Tibial nerve (tissue), 4 donors: Measurements from ENCODE around the gene RAPSN. TPM values are rescaled to one million over a fixed set of nuclear protein-coding genes. Genes with fewer than 3 reads are reported as not detected.

Experiments used
- DNase-seq, 2 donors: peaks; one replicate each; pipeline ENCODE4 v3.0.0-alpha.2; 2019; ENCODE audit warnings: low spot score in 2 of 2
- H3K27ac ChIP-seq, 4 donors: fragments of 200-600 bp; sonication (generic) in 3 of 4; one replicate each; pipeline ENCODE4 v1.5.1; 2017 to 2019; ENCODE audit warnings: mild to moderate bottlenecking in 1 of 4
- H3K27me3 ChIP-seq, 2 donors: fragments of 200-600 bp; sonication (generic) in 1 of 2; one replicate each; pipeline versions ENCODE4 v1.5.1 to v1.6.0; 2017 to 2019
- H3K36me3 ChIP-seq, 3 donors: fragments of 200-600 bp; sonication (generic); one replicate each; pipeline ENCODE4 v1.5.1; 2018 to 2019
- H3K4me1 ChIP-seq, 4 donors: fragments of 200-600 bp; sonication (generic) in 3 of 4; one replicate each; pipeline ENCODE4 v1.5.1; 2017 to 2019
- H3K4me3 ChIP-seq, 4 donors: fragments of 200-600 bp; sonication (generic) in 3 of 4; one replicate each; pipeline ENCODE4 v1.5.1; 2017 to 2019; ENCODE audit warnings: mild to moderate bottlenecking in 1 of 4, moderate library complexity in 1 of 4
- H3K9me3 ChIP-seq, 4 donors: fragments of 200-600 bp; sonication (generic) in 3 of 4; one replicate each; pipeline ENCODE4 v1.5.1; 2017 to 2019
- EP300 ChIP-seq, 2 donors: sonication (generic); formaldehyde crosslinking; IDR thresholded peaks; one replicate each; pipeline ENCODE4 v1.6.1; 2017; ENCODE audit warnings: antibody characterized with exemption in 2 of 2, mild to moderate bottlenecking in 1 of 2
- POLR2A ChIP-seq, 2 donors: fragments of 450-650 bp; IDR thresholded peaks; one replicate each; pipeline ENCODE4 v1.6.1; 2017; ENCODE audit warnings: antibody characterized with exemption in 2 of 2, mild to moderate bottlenecking in 2 of 2, moderate library complexity in 2 of 2
- WGBS, 2 donors: methylation state at CpG; one replicate each; pipeline ENCODE4 v1.1.5; 2018; 5-methylcytosine and 5-hydroxymethylcytosine counted together
- total RNA-seq, 4 donors: library from RNA; depleted of rRNA; stranded (reverse); fragments of >200 nt; gene quantifications; one replicate each; pipeline ENCODE4 v1.1.0, GENCODE V29; 2016
- TF ChIP-seq, protein P1 (sequence below), 5 experiments: fragments of 200-600 bp in 3 of 5; fragments of 450-650 bp in 2 of 5; sonication (generic) in 3 of 5; IDR thresholded peaks; one replicate each; pipeline ENCODE4 v1.5.1; 2016 to 2019; ENCODE audit warnings: antibody characterized with exemption in 5 of 5, mild to moderate bottlenecking in 3 of 5, moderate library complexity in 2 of 5

RAPSN gene
- total RNA-seq, 4 donors from 2014 or later = 2.2 to 6.7 (median 2.7) TPM

DNA sequence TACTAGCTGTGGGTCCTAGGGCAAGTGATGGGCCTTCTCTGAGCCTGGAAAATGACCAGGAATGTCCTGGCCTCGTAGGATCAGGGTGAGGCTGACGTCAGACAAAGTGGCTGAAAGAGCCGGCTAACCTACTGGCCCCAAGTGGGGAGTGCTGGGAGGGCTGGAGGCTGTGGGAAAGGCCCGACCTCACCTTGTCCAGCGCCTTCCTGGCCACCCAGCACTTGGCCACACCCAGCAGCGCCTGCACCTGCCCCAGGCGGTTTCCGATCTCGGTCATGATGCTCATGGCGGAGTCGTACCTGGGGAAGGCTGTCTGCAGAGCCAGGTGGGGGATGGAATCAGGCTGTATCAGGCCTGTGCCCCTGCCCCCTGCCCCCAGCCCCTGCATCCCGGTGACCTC, 7.5 kb downstream of the RAPSN start:
- 76 to 88% methylated on average over 9 to 11 of the region's 12 CpGs for WGBS, 2 donors
- peaks cover 0 to 4% (median 0%) of the 10 kb centered on the region in 4 donors for H3K4me1 ChIP-seq
- no peaks in the 10 kb centered on the region for H3K9me3 ChIP-seq
- DNase-seq = no peak
- no peaks in the 10 kb centered on the region for H3K27me3 ChIP-seq
- H3K4me3 ChIP-seq = no peak overlapping the region
- TF ChIP-seq, protein P1, sequence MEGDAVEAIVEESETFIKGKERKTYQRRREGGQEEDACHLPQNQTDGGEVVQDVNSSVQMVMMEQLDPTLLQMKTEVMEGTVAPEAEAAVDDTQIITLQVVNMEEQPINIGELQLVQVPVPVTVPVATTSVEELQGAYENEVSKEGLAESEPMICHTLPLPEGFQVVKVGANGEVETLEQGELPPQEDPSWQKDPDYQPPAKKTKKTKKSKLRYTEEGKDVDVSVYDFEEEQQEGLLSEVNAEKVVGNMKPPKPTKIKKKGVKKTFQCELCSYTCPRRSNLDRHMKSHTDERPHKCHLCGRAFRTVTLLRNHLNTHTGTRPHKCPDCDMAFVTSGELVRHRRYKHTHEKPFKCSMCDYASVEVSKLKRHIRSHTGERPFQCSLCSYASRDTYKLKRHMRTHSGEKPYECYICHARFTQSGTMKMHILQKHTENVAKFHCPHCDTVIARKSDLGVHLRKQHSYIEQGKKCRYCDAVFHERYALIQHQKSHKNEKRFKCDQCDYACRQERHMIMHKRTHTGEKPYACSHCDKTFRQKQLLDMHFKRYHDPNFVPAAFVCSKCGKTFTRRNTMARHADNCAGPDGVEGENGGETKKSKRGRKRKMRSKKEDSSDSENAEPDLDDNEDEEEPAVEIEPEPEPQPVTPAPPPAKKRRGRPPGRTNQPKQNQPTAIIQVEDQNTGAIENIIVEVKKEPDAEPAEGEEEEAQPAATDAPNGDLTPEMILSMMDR (IDR thresholded peaks at IDR 0.05) = no peak
- TF ChIP-seq EP300 (IDR thresholded peaks at IDR 0.05) (no peak), POLR2A (IDR thresholded peaks at IDR 0.05) (no peak)
- H3K36me3 ChIP-seq = no peaks in the 10 kb centered on the region
- no peak overlapping the region for H3K27ac ChIP-seq

DNA sequence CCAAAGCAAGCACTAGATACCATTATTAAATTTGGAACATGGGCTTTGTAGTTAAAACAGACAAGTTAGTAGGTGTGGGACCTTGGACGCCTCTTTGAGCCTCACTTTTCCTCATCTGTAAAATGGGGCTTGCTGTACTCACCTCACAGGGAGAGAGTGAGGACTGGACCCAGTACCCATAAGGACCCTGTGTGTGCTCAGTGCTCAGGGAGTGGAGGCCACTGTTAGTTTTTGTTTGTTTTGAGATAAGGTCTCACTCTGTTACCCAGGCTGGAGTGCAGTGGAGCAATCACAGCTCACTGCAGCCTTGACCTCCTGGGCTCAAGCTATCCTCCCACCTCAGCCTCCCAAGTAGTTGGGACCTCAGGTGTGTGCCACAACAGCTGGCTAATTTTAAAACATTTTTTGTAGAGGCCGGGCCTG, 8.9 kb downstream of the RAPSN start:
- WGBS, 2 donors = 85 to 89% methylated on average over 2 of the region's 2 CpGs
- H3K9me3 ChIP-seq = no peaks in the 10 kb centered on the region

DNA sequence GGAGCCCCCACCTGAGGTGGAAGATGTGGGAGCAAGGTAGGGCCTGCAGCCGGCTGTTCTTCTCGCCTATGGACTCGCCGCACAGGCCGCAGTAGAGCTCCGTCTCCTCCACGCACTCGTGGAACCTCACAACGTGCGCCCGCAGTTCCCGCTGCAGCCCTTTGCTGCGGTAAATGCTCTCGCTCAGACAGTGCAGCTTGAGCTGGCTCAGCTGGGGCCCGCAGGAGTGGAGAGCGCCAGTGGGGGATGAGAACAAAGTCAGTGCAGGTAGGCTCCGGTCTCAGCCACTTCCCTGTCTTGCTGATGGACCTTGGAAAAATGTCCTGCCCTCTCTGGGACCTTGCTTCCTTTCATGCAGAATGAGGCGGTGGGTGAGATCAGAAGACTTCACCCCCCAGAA, 10.2 kb downstream of the RAPSN start:
- DNase-seq = no peak
- Histone ChIP-seq H3K9me3 (no peaks in the 10 kb centered on the region), H3K36me3 (no peaks in the 10 kb centered on the region), H3K27ac (no peak overlapping the region), H3K4me3 (no peak overlapping the region), H3K27me3 (no peaks in the 10 kb centered on the region), H3K4me1 (peaks cover 0 to 4% (median 0%) of the 10 kb centered on the region in 4 donors)
- WGBS, 2 donors = 85 to 86% methylated on average over 14 to 18 of the region's 18 CpGs
- TF ChIP-seq POLR2A (IDR thresholded peaks at IDR 0.05) (no peak), EP300 (IDR thresholded peaks at IDR 0.05) (no peak)
- TF ChIP-seq, protein P1 (IDR thresholded peaks at IDR 0.05) = no peak

More for the DNA sequence above, 8.9 kb downstream of the RAPSN start:
- Histone ChIP-seq H3K27me3 (no peaks in the 10 kb centered on the region), H3K4me3 (no peak overlapping the region), H3K27ac (no peak overlapping the region), H3K4me1 (peaks cover 0 to 4% (median 0%) of the 10 kb centered on the region in 4 donors), H3K36me3 (no peaks in the 10 kb centered on the region)
- TF ChIP-seq POLR2A (IDR thresholded peaks at IDR 0.05) (no peak), EP300 (IDR thresholded peaks at IDR 0.05) (no peak)
- TF ChIP-seq, protein P1 (IDR thresholded peaks at IDR 0.05) = no peak
- DNase-seq = no peak

DNA sequence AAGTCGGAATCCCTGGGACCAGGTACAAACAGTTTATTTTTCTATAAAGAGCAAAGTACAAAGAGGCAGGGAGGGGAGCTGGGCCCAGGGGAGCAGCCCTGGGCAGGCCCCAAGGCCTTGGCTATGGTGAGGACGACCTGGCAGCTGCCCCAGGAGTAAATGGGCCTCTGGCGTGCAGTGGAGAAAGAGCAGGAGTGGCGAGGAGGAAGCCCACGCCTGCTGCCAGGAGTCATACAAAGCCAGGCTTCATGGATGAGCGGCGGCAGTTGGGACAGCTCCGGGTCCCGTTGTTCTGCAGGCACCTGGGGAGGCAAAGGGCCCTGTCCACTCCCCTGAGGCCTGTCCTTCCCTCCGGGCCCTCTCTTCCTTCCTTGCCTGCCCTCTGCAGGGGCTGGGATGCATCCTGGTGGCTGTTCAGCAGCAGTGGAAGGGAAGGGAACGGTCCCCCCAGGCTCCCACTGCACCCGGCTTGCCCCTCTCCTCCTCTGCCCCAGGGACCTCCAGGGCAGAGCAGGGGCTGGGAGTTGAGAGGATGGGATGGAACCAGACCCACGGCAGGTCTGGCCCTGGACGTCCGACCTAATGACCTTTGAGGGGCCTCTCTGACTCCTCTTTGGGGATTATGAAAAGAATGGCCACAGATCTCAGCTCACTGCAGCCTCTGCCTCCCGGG, 11.1 kb downstream of the RAPSN start:
- DNase-seq = no peak
- Histone ChIP-seq H3K4me1 (peaks cover 0 to 4% (median 0%) of the 10 kb centered on the region in 4 donors), H3K9me3 (no peaks in the 10 kb centered on the region), H3K27ac (no peak overlapping the region), H3K4me3 (no peak overlapping the region), H3K36me3 (no peaks in the 10 kb centered on the region), H3K27me3 (no peaks in the 10 kb centered on the region)
- TF ChIP-seq POLR2A (IDR thresholded peaks at IDR 0.05) (no peak), EP300 (IDR thresholded peaks at IDR 0.05) (no peak)
- TF ChIP-seq, protein P1 (IDR thresholded peaks at IDR 0.05) = no peak
- 60 to 65% methylated on average over 13 to 16 of the region's 16 CpGs for WGBS, 2 donors

DNA sequence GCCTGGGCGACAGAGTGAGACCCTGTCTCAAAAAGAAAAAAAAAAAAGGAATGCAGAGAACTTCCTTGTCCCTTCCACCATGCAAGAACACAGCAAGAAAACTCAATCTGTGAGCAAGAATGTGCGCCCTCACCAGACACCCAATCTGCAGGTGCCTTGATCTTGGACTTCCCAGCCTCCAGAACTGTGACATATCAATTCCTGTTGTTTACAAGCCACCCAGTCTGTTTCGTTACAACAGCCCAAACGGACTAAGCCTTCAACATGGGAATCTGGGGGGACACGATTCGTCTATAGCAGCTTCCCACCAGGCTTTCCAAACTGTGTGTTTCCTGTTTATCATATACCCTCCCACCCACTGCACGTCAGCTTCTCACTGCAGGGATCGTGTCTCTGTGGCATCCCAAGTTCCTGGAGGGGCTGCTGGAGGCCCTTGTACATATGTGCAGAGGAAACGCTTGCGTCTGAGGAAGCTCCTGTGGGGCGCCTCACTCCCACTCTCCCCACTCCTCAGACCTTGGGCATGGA, 11.7 kb downstream of the RAPSN start:
- no peak overlapping the region for H3K27ac ChIP-seq
- no peak overlapping the region for H3K4me3 ChIP-seq
- H3K9me3 ChIP-seq = no peaks in the 10 kb centered on the region
- 81 to 82% methylated on average over 11 of the region's 11 CpGs for WGBS, 2 donors
- no peaks in the 10 kb centered on the region for H3K36me3 ChIP-seq
- no peak for DNase-seq
- H3K4me1 ChIP-seq = peaks cover 0 to 4% (median 0%) of the 10 kb centered on the region in 4 donors
- TF ChIP-seq POLR2A (IDR thresholded peaks at IDR 0.05) (no peak), EP300 (IDR thresholded peaks at IDR 0.05) (no peak)
- TF ChIP-seq, protein P1 (IDR thresholded peaks at IDR 0.05) = no peak
- no peaks in the 10 kb centered on the region for H3K27me3 ChIP-seq
